Peyer's patch (tissue), 4 donors: Measurements from ENCODE around the gene CCDC187.

ENCODE experiments used
- POLR2A ChIP-seq, 2 donors: fragments of 450-650 bp; IDR thresholded peaks; one replicate each; pipeline ENCODE4 v1.5.1; 2017; ENCODE audit warnings: antibody characterized with exemption in 2 of 2, mild to moderate bottlenecking in 2 of 2, moderate library complexity in 2 of 2
- TF ChIP-seq, protein P1 (sequence below), 6 experiments: fragments of 450-650 bp in 4 of 6; fragments of 200-600 bp in 2 of 6; sonication (generic) in 1 of 6; IDR thresholded peaks; one replicate each; pipeline ENCODE4 v1.5.1; 2017 to 2019; ENCODE audit warnings: antibody characterized with exemption in 6 of 6, mild to moderate bottlenecking in 3 of 6, moderate library complexity in 1 of 6

DNA sequence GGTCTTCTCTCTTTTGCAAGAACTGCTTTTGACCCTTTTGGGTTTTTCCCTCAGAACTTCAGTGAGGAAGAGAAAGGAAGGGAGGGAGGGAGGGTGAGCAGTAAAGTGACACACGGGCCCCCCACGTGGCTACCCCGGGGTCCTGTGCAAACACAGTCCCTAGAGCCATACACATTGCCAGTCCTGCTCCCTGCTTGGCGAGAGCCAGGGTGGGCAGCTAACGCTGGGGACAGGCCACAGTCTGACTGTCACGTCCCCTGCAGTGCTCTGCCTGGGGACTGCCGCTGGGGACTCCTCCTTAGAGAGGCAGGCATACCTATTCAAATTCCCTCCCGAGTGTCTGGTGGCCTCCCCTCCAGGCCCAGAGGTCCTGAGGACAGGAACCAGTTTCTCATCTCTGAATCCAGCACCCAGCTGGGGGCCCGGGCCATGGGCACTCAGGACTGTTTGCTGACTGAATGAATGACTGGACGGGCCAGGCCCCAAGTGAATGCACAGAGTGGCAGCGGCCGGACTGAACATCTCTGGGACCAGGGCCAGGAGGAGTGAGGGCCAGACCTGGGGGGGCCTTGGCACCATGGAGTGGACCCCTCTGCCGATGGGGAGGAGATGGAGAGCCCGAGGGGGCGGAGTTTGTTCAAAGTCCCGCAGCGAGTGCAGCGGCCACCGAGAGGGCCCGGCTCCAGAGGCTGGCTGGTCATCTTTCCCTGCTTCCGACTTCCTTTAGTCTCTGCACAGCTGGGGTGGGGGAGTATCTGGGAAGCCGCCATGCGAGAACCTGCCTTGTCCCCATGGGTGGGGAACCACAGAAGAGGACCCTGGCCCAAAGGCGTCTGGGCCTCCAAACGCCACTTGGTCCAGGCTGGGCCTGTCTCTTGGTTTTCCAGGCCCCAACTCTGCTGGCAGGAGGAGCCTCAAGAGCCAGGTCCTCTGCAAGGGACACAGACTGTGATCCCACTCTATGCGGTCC lies 5.8 kb downstream of the CCDC187 start:
- TF ChIP-seq, protein P1, sequence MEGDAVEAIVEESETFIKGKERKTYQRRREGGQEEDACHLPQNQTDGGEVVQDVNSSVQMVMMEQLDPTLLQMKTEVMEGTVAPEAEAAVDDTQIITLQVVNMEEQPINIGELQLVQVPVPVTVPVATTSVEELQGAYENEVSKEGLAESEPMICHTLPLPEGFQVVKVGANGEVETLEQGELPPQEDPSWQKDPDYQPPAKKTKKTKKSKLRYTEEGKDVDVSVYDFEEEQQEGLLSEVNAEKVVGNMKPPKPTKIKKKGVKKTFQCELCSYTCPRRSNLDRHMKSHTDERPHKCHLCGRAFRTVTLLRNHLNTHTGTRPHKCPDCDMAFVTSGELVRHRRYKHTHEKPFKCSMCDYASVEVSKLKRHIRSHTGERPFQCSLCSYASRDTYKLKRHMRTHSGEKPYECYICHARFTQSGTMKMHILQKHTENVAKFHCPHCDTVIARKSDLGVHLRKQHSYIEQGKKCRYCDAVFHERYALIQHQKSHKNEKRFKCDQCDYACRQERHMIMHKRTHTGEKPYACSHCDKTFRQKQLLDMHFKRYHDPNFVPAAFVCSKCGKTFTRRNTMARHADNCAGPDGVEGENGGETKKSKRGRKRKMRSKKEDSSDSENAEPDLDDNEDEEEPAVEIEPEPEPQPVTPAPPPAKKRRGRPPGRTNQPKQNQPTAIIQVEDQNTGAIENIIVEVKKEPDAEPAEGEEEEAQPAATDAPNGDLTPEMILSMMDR (IDR thresholded peaks at IDR 0.05) = no peak
- TF ChIP-seq POLR2A (IDR thresholded peaks at IDR 0.05) = no peak
